GM18868 (cell line): Measurements from ENCODE around the gene CTDNEP1.
"Not testable (repeated sequence)": the region's sequence is repeated elsewhere in the genome, so short reads cannot be mapped to it uniquely, and the experiment has no call there.

Experiments used
- ATAC-seq: cut with Tn5 transposase; IDR thresholded peaks from one replicate; pipeline ENCODE4 v1.9.1; 2021; ENCODE audit warnings: mild to moderate bottlenecking, moderate library complexity; ENCODE audit not compliant: unreplicated experiment

Gene CTDNEP1

DNA sequence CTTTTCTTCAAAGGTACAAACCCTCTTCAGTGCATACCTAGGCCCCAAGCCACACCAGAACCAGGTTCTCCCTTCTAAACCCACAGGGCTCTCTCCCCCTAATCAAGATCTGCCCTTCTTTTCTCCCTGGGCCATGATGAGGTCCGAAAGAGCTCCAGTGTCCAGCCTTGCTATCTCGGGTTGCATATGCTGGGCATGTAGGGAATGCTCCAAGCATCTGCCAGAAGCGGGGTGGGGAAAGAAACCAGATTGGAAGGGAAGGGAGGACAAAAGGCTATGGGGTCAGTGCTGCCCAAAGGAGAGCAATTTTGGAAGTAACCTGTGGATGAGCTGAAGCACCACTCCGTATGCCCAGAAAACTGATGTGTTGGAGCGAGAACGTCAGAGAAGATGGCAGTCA is 2.3 kb downstream of the CTDNEP1 start:
- no peak for ATAC-seq

DNA sequence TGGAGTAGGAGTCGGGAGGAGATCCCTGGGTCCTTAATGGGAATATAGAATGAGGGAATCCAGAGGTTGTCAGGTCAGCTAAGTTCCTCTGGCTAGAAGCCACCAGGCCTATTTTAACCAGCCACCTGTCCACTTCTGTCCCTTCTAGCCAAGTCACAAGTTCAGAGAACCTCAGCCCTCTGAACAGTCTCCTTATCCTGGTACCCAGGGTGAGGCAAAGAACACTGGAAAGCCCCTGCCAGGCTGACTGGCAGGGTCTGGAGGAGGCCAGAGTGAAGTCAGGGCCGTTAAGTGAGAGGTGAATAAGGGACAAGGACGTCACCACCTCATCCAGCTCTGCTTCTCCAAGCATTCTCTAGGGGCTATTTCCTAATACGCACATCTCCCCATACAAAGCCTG is 2.7 kb downstream of the CTDNEP1 start:
- ATAC-seq: no peak

DNA sequence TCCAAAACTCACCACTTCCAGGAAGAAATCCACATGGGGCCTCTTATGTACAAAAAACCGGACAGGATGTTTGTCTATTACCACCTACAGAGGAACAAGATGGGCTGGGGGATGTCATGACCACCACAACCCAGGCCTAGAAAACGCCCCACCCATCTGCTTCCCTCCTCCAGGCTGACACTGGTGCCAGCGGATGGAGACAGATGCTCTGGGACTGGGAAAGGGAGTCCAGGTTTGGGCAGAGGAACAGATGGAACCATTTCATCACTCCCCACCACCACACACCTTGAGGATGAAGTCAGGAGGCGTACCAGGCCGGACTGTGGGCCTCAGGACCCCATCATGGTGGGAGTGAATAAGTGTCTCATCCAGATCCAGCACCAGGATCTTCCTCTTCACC is 4.8 kb downstream of the CTDNEP1 start:
- no peak for ATAC-seq

DNA sequence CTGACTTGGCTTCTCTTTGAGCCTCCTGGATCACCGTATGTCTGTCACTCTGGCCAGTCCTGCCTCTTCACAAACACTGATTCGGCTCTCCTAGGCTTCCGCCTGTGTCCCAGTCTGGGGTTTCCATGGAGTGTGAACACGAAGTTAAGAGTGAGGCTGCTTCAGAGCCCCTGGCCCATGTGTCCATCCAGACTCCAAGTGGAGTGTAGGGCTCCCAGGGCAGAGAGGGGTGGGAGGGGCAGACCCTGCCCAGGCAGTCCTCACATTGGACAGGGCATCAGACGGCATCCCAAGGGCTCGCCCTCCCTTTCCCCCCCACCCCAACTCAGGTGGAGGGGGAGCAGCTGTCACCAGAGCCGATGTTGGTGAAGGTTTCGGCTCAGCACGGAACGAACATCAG is 7.7 kb downstream of the CTDNEP1 start:
- not testable (repeated sequence) for ATAC-seq

DNA sequence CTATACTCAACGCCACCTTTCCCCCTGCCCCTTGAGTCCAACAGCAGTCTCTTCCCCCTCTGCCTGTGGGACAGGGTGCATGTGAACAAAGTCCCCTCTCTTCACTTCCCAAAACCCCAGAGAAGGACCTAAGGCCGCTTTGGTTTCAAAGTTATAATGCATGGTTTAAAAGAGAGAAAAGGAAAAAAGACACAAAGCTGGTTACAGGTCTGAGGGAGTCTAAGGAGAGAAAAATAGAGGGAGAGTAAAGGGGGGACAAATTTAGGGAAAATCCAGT is 8.1 kb downstream of the CTDNEP1 start:
- ATAC-seq: no peak

DNA sequence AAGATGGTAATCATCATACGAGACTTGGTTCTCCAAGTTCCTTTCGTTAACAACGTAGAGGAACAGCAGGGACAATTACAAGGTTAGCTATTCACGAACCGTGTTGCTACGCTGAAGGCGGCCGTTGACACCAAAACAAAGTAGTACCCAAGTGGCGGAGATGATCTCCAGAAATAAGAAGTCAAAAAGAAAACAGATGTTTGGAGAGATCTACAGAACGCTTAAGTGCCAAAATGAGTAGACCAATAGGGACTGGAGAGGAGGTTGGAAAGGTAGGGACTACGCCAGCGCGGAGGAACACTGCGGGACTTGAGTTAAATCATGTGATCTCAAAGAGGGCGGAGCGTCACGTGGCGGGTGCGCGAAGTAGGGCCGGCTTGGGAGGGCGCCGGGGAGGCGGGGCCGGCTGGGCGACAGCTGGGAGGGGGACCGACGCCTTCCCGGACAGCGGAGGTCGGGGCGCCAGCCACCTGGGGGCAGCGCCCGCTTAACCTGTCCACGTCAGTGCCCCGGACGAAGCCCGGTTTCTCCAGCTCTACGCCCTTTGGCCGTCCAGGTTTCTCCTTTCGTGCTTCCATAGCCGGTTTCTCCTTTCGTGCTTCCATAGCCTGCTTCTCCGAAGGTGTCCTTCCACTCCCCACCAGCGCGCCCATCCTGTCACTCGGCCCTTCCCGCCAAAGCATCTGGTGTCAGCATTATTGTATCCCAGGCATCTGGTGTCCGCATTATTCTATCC is 8.6 kb downstream of the CTDNEP1 start:
- no peak for ATAC-seq

DNA sequence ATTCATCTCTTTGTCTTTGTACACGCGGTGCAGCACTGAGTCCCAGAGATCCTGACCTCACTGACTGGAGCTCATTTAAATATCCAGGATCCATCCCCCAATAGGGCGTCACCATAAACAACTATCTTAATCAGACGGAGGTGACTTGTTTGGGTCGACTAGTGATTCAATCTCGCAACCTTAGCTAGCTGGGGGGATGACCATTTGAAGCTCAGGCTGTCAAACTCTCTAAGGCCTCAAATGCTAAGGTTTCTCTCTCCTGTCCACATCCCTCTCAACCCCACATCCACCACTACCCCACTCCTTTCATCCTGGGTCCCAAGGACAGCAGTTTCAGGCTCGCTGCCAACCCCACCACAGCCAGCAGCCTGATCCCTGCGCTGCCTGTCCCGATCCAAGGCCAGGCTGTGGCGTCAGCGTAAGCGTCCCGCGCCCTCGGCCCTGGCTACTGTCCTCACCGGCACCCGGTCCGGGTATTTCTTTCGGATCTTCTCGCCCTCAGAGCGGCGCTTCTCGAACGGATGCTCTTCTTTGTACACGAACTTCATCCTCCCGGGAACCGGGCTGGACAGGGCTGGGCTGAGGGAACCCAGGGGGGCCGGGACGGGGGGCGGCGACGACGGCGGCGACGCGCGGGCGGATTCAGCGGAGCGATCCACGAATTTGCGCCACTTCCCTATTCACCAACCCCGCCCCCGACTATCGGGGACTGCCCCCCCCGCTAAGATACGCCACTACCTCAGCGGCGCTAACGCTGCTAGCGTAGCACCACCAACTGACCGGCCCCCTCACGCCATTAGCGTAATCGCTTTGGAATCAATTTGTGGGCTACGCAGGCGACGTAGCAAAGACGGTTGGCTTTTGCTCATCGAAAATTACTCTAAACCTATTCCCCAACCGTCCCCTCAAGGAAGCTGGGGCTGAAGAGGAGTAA is 9.5 kb downstream of the CTDNEP1 start, which contains the start of gene GABARAP:
Gene GABARAP (minus strand): TSS at position 667 of the 934 bp plus-strand sequence. CDS start 119 bp downstream, at position 548.
- no peak for ATAC-seq

DNA sequence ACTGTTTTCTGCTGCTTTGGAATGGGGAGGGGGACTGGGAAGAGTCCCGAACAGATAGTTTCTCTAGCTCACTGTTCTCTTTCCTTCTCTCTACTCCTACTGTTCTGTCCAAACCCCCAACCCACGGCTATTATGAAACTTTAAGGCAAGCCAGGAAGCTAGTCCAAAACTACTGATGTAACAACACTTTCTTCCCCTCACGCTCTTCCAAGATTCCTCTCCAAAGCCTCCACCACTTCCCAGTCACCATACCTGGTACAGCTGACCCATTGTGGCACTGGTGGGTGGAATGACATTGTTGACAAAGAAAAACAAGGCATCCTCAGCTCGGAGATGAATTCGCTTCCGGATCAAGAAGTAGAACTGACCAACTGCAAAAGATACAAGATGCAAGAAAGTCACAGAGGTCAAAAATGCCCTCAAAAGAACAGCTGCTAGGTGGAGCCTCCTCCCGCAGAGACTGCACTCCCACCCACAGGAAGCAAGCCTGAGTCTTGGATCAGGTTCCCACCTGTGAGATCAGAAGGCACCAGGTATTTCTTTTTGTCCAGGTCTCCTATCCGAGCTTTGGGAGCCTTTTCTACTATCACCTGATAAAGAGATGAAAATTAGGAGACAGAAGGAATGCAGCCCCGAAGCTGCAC is 10.3 kb downstream of the CTDNEP1 start:
- ATAC-seq: no peak

DNA sequence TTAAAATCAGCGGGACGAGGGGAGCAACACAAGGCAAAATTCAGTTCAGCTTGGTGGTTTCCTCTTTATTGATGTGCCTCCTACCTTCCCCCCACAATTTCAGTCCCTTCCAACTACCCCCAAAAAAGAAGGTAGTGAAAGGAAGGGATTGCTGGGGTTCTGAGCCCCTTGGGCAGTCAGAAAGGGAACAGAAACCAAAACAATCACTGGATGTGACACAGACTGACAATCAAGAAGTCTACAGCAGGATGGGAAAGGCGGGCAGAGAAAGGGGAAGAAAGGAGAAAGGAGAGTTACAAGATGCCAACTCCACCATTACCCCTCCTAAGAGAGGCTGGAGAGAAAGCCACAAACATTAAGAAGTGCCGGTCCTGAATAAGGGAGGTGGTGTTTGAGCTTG is 11.2 kb downstream of the CTDNEP1 start:
- ATAC-seq: no peak

DNA sequence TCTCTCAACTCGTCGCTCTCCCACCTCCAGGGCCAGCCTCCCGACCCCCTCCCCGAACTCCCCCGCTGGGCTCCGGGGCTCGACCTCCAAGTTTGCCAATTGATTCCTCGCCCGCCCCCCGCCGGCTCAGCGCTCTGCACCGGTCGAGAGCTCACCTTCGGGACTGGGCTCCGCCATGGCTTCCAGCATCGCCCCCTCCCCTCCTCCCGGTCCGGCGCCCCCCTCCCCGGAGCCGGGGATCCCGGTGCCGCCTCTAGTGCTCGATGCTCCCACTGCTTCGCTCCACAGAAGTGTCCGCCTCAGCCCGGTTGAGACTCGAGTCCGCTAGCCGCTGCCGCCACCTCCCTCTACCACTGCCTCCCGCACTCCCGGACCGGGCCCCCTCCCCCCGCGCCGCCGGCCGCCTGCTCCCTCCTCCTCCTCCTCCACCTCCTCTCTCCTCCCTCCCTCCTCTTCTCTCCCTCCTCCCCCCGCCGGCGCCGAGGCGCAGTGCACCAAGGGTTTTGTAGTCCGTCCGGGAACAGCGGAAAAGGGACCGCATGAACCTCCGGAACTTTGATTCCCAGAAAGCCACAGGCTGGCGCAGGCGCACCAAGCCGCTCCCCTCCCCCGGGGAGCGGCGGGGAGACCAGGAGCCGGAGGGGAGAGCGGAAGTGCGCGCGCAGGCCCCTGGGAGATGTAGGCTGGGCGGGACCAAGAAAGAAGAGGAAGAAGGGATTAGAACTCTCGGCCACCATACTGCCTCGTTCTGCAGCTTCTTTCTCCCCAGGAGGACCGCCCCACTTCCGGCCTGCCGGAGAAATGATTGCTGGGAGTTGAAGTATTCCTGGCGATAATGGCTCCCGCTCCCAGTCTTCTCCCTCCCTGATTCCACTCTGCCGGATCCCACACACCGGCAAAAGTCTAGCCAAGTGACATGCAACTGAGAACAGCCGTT is 12.2 kb downstream of the CTDNEP1 start, which contains the start of gene PHF23:
Gene PHF23 (minus strand): TSS at position 367 of the 937 bp plus-strand sequence. CDS start 178 bp downstream, at position 189.
- peak; percentile 52 for ATAC-seq

DNA sequence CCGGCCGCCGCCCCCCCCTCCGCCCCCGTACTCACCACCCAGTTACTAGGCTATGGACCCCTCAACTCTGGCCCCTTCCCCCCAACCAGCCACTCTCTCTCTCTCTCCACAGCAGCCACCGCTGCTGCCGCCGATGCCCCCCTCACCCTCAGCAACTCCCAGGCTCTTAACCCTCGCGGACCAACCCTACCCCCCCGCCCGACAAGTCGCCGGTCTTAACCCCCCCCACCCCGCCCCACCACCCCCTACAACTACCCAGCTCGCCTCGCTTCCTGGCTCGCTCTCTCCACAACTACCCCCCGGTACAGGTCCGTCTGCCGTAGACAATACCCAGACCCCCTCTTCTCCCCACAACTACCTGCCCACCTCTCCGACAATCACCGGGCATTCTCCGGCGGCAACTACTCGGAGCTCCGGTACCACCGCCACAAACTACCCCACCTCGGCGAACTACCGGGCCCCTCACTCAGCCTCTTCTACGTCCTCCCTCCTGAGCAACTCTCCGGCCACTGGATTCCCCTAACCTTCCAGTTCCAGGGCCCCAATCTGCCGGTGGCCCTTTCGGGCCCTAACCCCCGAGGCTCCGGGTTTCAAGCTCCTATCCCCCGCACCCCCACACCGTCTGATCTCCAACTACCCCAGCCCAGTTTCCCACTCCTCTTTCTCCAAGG is 13.0 kb downstream of the CTDNEP1 start:
- ATAC-seq: no peak

DNA sequence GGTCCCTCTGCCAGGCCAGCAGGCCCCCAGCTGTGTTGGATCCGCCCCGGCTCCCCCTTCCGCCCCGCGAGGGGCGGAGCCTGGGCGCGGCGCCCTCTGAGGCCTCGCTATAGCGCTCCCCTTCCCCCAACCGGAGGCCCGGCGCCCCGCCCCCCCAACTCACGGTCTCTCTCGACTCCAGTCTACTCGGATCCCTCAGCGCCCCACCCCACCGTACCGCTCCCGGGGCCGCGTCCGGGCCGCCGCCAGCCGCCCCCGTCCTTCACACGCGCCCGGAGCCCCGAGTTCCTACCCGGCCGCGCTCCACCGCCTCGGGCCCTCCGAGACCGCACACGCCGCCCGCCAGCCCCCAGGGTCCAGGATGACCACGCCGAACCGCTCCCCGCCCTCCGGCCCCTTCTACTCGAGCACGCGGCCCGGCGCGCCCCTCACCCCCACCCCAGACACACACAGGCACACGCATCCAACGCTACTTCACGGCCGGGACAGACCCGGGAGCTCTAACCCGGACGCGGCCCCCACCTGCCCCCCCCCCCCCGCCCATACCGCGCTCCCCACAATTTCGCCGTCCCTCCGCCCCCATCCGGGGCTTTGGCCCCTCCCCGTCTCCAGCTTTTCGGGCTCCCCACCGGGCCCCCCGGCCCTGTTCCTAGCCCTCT is 13.6 kb downstream of the CTDNEP1 start:
- ATAC-seq: no peak

DNA sequence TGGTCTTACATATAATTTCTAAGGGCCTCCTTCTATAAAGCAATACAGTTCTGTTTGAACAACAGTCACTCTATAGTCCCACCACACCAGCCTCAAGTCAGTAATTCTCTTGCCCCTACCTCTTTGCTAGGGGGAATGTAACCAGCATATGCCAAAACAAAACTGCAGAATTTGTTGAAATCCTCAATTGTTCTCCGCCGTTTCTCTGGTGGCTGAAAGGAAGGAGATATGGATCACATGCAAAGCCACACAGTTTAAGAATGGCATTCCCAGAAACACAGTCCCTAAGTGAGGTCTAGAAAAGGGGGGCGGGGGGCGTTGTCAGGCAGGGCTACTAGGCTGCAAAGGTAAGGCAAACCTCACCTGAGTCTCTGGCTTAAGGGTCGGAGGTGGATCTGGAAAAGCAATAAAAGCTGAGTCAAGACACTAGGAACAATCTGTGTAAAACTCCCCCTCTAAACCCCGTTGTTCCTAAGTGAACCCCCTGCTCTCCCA is 14.2 kb downstream of the CTDNEP1 start:
- no peak for ATAC-seq

DNA sequence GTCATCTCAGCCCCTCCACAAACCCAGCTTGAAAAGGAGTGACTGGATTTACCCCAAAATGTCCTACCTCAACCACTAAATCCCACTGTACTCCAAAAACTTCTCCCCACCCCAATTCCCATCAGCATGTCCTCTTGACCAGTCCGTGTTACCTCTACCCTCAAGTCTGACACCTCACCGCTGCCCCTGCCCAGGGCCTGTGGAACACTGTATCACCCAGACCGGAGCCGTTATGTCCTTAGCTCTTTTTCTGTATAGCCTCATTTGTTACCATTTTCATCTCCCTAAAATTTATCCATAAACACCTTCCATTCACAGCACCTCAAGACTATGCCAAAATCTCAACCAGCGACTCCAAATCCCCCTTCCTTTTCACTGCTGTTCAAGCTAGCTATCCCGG is 14.7 kb downstream of the CTDNEP1 start:
- ATAC-seq: no peak

DNA sequence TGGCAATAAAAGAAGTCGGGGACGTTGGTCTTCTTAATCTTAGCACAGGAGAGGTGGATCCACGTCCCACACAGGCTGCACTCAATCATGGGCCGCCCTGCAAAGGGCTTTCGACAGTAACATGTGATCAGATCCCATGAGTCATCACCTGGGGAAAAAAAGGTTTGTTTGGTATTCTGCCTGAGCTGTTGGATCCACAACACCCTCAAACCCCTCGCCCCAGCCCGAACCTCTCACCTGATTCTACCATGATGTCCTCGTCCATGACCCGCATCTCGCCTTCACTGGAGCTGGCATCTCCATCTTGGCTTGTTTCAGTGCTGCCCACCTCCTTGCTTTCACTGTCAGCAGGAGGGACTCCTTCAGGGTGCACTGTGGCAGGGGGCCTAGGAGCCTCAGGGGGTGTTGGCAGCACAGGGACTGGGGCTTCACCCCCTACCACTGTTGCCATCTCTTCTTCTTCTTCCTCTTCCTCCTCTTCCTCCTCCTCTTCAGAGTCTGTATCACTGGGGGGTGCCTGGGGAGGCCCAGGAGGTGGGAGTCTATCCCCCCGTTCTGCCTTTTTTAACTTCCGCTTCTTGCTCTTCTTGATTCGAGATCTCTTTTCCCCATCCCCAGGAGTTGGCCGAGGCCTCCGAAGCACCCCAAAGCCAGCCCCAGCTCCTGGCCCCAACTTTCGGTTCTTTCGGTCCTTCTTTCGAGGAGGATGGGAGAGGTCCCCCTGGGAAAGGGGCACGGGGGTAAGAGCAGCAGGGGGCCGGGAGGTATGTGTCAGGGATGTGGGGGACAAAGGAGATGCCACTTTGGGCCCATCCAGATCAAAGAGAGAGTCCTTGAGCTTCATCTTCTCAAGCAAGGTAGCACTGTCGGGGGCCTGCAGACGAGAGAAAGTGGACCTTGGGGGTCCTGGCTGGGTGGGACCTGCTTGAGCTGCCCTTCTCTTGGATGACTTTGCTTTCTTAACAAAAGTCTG is 15.6 kb downstream of the CTDNEP1 start:
- no peak for ATAC-seq

DNA sequence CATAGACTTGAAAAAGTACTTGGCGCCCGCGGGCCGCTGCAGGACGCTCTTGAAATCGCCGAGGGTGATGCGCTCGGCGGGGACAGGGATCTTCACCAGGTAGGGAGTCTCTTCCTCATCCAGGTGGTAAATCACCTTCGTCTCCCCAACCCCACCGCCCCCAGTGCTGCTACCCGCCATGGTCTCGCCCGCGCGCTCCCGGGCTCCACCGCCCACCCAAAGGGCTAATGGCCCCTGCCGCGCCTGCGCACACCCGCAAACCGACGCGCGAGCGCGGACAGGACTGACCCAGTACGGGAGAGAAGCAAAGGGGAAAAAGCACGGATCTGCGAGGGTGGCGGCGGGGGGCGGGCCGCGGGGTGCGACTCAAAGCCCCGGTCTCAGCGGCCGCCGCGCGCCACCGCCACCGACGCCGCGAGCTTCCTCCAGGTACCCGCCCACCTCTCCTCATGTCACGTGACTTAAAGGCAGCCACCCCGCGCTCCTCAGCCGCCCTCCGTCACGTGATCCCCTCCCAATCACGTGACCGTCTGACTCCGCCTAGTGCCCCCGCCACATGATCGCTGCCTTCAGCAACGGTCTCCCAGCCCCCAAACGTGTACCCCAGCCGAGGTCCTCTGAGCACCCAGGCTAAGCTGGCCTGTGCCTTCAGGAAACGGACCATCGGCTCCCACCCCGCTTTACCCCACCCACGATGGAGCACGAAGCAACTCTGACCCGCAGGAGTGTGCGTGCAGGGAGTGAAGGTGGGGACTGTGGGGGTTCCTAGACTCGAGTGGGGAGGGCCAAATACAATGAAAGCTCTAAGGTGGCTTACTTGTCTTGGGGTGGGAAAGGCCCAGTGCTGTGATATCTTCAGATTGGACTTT is 17.2 kb downstream of the CTDNEP1 start, which contains the start of gene DVL2:
Gene DVL2 (minus strand): TSS at position 435 of the 869 bp plus-strand sequence. CDS start 255 bp downstream, at position 180.
- peak; percentile 55 for ATAC-seq

DNA sequence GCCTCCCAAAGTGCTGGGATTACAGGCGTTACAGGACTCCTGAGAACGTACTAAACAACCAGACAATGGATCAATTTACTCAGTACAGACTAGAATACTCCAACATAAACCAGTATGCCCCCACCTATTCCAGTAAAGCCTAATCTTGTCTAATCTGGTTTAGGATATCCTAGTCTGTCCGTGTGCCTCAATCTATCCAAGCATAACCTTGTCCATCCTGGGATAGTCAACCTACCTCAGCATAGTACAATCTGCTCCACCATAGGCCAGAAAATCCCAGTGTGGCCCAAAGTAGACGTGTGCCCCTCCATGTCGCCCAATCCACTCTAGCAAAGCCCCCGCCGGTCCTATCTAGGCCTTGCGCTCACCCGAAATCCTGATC is 17.8 kb downstream of the CTDNEP1 start:
- no peak for ATAC-seq
